IMR-90 (cell line): Measurements from ENCODE around the gene TACC3. TPM values are rescaled to one million over a fixed set of nuclear protein-coding genes. Genes with fewer than 3 reads are reported as not detected.

Experiments
- ATAC-seq: fragments of 200-7000 bp; cut with Tn5 transposase; 2 replicates; pipeline ENCODE4 v1.9.1; 2020; ENCODE audit warnings: low read depth, mild to moderate bottlenecking, moderate library complexity
- BruUV-seq: library from RNA; stranded (reverse); fragments of 400-500 nt; replicated peaks from 2 replicates; lab custom pipeline; 2021; lab: Mats Ljungman, UMichigan
- CTCF ChIA-PET: fragments of 300-600 bp; formaldehyde crosslinking; extraction: SDS; loops from one replicate; lab custom pipeline; 2021; ENCODE audit warnings: antibody characterized with exemption; lab: Yijun Ruan, JAX
- POLR2A ChIA-PET: fragments of 300-600 bp; sonication (Branson Sonifier 250); formaldehyde crosslinking; loops from one replicate; lab custom pipeline; 2022; ENCODE audit warnings: antibody characterized with exemption; ENCODE audit not compliant: unreplicated experiment; lab: Charles Lee
- DNase-seq: peaks from one replicate; pipeline ENCODE4 v3.0.0; 2013
- H2AFZ ChIP-seq: replicated peaks from 2 replicates; pipeline ENCODE3; 2013; ENCODE audit warnings: low read length, mild to moderate bottlenecking; ENCODE audit not compliant: poor library complexity
- H2AK5ac ChIP-seq: 2 replicates; pipeline ENCODE4 v1.6.1; 2013; ENCODE audit warnings: low read depth, low read length, inconsistent platforms
- H2AK9ac ChIP-seq: replicated peaks from 2 replicates; pipeline ENCODE3; 2013; ENCODE audit warnings: mild to moderate bottlenecking, low read depth, low read length, moderate library complexity; ENCODE audit not compliant: poor library complexity
- H2BK120ac ChIP-seq: 2 replicates; pipeline ENCODE4 v1.6.1; 2013; ENCODE audit warnings: low read depth, low read length, inconsistent platforms
- H2BK15ac ChIP-seq: 3 replicates; pipeline ENCODE4 v1.6.1; 2013; ENCODE audit warnings: low read depth, low read length, inconsistent platforms
- H2BK20ac ChIP-seq: 2 replicates; pipeline ENCODE4 v1.6.1; 2013; ENCODE audit warnings: low read depth, mild to moderate bottlenecking, inconsistent platforms, low read length, moderate library complexity
- H2BK5ac ChIP-seq: 2 replicates; pipeline ENCODE4 v1.6.1; 2013; ENCODE audit warnings: mild to moderate bottlenecking, low read depth, low read length, inconsistent platforms; ENCODE audit not compliant: poor library complexity, severe bottlenecking
- H3K14ac ChIP-seq: replicated peaks from 2 replicates; pipeline ENCODE4 v1.6.1; 2013; ENCODE audit warnings: low read depth, low read length, inconsistent platforms
- H3K18ac ChIP-seq: 2 replicates; pipeline ENCODE4 v1.6.1; 2013; ENCODE audit warnings: low read depth, low read length, control low read depth
- H3K23ac ChIP-seq: 2 replicates; pipeline ENCODE4 v1.6.1; 2013; ENCODE audit warnings: low read depth, low read length, inconsistent platforms
- H3K27ac ChIP-seq: 2 replicates; pipeline ENCODE4 v1.5.1; 2013; ENCODE audit warnings: mild to moderate bottlenecking, control low read depth, low read length; ENCODE audit not compliant: insufficient read depth
- H3K27me3 ChIP-seq: 2 replicates; pipeline ENCODE4 v1.6.1; 2013; ENCODE audit warnings: low read length; ENCODE audit not compliant: control insufficient read depth, insufficient read depth
- H3K36me3 ChIP-seq: 2 replicates; pipeline ENCODE4 v1.6.1; 2013; ENCODE audit warnings: low read length, mixed read lengths; ENCODE audit not compliant: control insufficient read depth, insufficient read depth
- H3K4ac ChIP-seq: 2 replicates; pipeline ENCODE4 v1.6.1; 2013; ENCODE audit warnings: low read depth, low read length, inconsistent platforms
- H3K4me1 ChIP-seq: 2 replicates; pipeline ENCODE4 v1.6.1; 2013; ENCODE audit warnings: low read length, mixed read lengths; ENCODE audit not compliant: control insufficient read depth, insufficient read depth
- H3K4me2 ChIP-seq: 2 replicates; pipeline ENCODE4 v1.6.1; 2013; ENCODE audit warnings: low read depth, mild to moderate bottlenecking, control low read depth, low read length, moderate library complexity
- H3K4me3 ChIP-seq: 2 replicates; pipeline ENCODE4 v1.5.1; 2013; ENCODE audit warnings: low read depth, mild to moderate bottlenecking, control low read depth, low read length, moderate library complexity; ENCODE audit not compliant: insufficient read depth
- H3K56ac ChIP-seq: 2 replicates; pipeline ENCODE4 v1.6.1; 2013; ENCODE audit warnings: low read length, inconsistent platforms; ENCODE audit not compliant: insufficient read depth; ENCODE audit errors: extremely low read depth
- H3K79me1 ChIP-seq, 2 experiments: 2 replicates each; pipeline ENCODE4 v1.6.1; 2013; ENCODE audit warnings: low read length in 2 of 2, inconsistent platforms in 1 of 2, low read depth in 1 of 2
- H3K9ac ChIP-seq: 2 replicates; pipeline ENCODE4 v1.6.1; 2013; ENCODE audit warnings: low read depth, low read length, control low read depth
- H3K9me1 ChIP-seq: 2 replicates; pipeline ENCODE4 v1.6.1; 2013; ENCODE audit warnings: low read length, inconsistent platforms; ENCODE audit not compliant: insufficient read depth
- H3K9me3 ChIP-seq: 2 replicates; pipeline ENCODE4 v1.6.1; 2013; ENCODE audit warnings: low read length; ENCODE audit not compliant: control insufficient read depth, insufficient read depth
- H4K20me1 ChIP-seq: 2 replicates; pipeline ENCODE4 v1.6.1; 2013; ENCODE audit warnings: low read length, inconsistent platforms; ENCODE audit not compliant: insufficient read depth
- H4K5ac ChIP-seq: 2 replicates; pipeline ENCODE4 v1.6.1; 2013; ENCODE audit warnings: mild to moderate bottlenecking, low read depth, low read length, control low read depth
- H4K8ac ChIP-seq, 2 experiments: 2 replicates each; pipeline ENCODE4 v1.6.1; 2013; ENCODE audit warnings: low read depth in 2 of 2, low read length in 2 of 2, control low read depth in 1 of 2, inconsistent platforms in 1 of 2
- H4K91ac ChIP-seq: 2 replicates; pipeline ENCODE4 v1.6.1; 2013; ENCODE audit warnings: low read depth, low read length, inconsistent platforms; ENCODE audit not compliant: insufficient read depth
- BHLHE40 ChIP-seq: fragments of 150-350 bp; IDR thresholded peaks from 2 replicates; pipeline ENCODE4 v1.6.1; 2016; ENCODE audit warnings: mild to moderate bottlenecking, low read depth, low read length
- CEBPB ChIP-seq: IDR thresholded peaks from 2 replicates; pipeline ENCODE4 v1.6.1; 2012; ENCODE audit warnings: low read depth, low read length, improper control_type of control experiment
- CHD1 ChIP-seq: IDR thresholded peaks from 2 replicates; pipeline ENCODE4 v1.6.1; 2012; ENCODE audit warnings: low read depth, low read length, improper control_type of control experiment
- CTCF ChIP-seq: conservative IDR thresholded peaks from 2 replicates; pipeline ENCODE4 v1.5.1; 2012; ENCODE audit warnings: mild to moderate bottlenecking, low read depth, low read length, improper control_type of control experiment
- FOS ChIP-seq: fragments of 150-350 bp; IDR thresholded peaks from 2 replicates; pipeline ENCODE4 v1.6.1; 2016; ENCODE audit warnings: low read depth, low read length
- MAFK ChIP-seq: IDR thresholded peaks from 2 replicates; pipeline ENCODE4 v1.6.1; 2012; ENCODE audit warnings: low read depth, low read length, improper control_type of control experiment
- MAZ ChIP-seq: IDR thresholded peaks from 2 replicates; pipeline ENCODE4 v1.6.1; 2012; ENCODE audit warnings: low read depth, mild to moderate bottlenecking, low read length, improper control_type of control experiment, moderate library complexity, borderline replicate concordance
- MXI1 ChIP-seq: IDR thresholded peaks from 2 replicates; pipeline ENCODE4 v1.6.1; 2012; ENCODE audit warnings: low read depth, mild to moderate bottlenecking, low read length, moderate library complexity, borderline replicate concordance
- NFE2L2 ChIP-seq: fragments of 150-350 bp; IDR thresholded peaks from 2 replicates; pipeline ENCODE4 v1.6.1; 2016; ENCODE audit warnings: low read depth, mild to moderate bottlenecking, low read length
- POLR2A ChIP-seq: IDR thresholded peaks from 2 replicates; pipeline ENCODE4 v1.6.1; 2012; ENCODE audit warnings: mild to moderate bottlenecking, low read depth, low read length
- RAD21 ChIP-seq: IDR thresholded peaks from 2 replicates; pipeline ENCODE4 v1.6.1; 2012; ENCODE audit warnings: low read length, improper control_type of control experiment
- RCOR1 ChIP-seq: IDR thresholded peaks from 2 replicates; pipeline ENCODE4 v1.6.1; 2012; ENCODE audit warnings: mild to moderate bottlenecking, low read length, improper control_type of control experiment; ENCODE audit not compliant: insufficient replicate concordance
- RFX5 ChIP-seq: IDR thresholded peaks from 2 replicates; pipeline ENCODE4 v1.8.0; 2012; ENCODE audit warnings: low read depth, mild to moderate bottlenecking, low read length, moderate library complexity
- SMC3 ChIP-seq: fragments of 150-350 bp; IDR thresholded peaks from 2 replicates; pipeline ENCODE4 v1.6.1; 2016; ENCODE audit warnings: low read depth, mild to moderate bottlenecking, antibody characterized with exemption, low read length, moderate library complexity
- USF2 ChIP-seq: fragments of 150-350 bp; IDR thresholded peaks from 2 replicates; pipeline ENCODE4 v1.6.1; 2017; ENCODE audit warnings: mild to moderate bottlenecking, antibody characterized with exemption, low read length, low read depth
- WGBS, 2 experiments: methylation state at CpG; one replicate each; pipeline versions ENCODE4 v1.1.5 to v1.1.7; 2013; ENCODE audit warnings: missing lambda C conversion rate in 2 of 2; ENCODE audit not compliant: insufficient read length in 1 of 2; ENCODE audit errors: extremely low coverage in 2 of 2; 5-methylcytosine and 5-hydroxymethylcytosine counted together
- dilution Hi-C: fragments of 300-500 bp; cut with HindIII; formaldehyde crosslinking; loops from one replicate; pipeline ENCODE4 v1.14.3; 2018; ENCODE audit warnings: low sequenced_read_pairs; ENCODE audit not compliant: unreplicated experiment
- in situ Hi-C: fragments of 300-500 bp; cut with MboI; formaldehyde crosslinking; loops from 3 replicates; pipeline ENCODE4 v1.14.3; 2019; ENCODE audit warnings: low sequenced_read_pairs, inconsistent platforms, mixed read lengths
- intact Hi-C: fragments of 100-400 bp; cut with micrococcal nuclease; formaldehyde crosslinking; loops from 2 replicates; pipeline ENCODE4 v1.10.0; 2022
- polyA plus RNA-seq, 3 experiments: library from polyadenylated mRNA; depleted of rRNA; stranded (reverse); fragments of >200 nt; gene quantifications; 2 replicates each; pipeline ENCODE4 v1.2.3, GENCODE V29; 2012; ENCODE audit warnings: low replicate concordance in 1 of 3
- total RNA-seq: library from RNA; depleted of rRNA; stranded (reverse); fragments of >200 nt; gene quantifications from 2 replicates; pipeline ENCODE4 v1.2.3, GENCODE V29; 2012
- TF ChIP-seq, protein P1 (sequence below): fragments of 150-350 bp; IDR thresholded peaks from 2 replicates; pipeline ENCODE4 v1.6.1; 2016; ENCODE audit warnings: low read depth, mild to moderate bottlenecking, low read length, moderate library complexity, borderline replicate concordance

Gene TACC3
- total and polyA plus RNA-seq, 2 of the 4 experiments (the other 2 are of a cell fraction) = 15.1 to 49.7 TPM

DNA sequence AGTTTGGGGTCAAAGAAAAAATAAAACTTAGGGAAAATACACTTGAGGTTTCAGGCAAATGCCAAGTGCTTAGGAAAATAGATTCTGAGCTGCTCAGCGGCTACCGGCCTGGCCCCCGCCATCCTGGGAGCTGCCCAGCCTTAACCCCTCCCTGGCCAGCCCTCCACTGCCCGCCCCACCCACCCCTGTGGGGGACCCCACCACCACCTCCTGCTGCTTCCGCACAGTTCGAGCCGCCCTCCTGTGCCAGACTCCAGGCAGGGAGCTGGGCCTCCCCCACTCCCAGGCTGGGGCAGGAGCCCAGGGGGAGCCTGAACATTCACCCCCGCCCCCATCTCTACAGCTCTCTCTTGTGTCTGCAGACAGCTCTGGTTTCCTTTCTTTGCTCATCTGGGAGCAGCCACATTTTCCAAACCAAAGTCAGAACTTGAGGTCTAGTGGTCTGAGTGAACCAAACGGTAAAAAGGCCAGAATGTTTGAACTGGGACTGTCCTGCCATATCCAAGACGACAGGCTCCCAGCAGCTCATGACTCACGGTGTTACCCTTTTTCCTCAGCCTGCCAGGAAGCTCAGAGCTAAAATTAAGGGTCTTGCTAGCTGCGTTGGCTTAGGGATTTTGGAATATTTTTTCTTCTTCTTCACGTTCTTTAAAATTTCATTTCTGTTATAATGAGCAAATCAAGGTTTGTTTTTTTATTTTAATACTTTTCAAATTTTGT is 67.1 kb downstream of the TACC3 start:
- Histone ChIP-seq H2BK20ac (no peak overlapping the region), H4K91ac (no peak overlapping the region), H3K18ac (no peak overlapping the region), H3K27ac (no peak overlapping the region), H4K8ac (no peak overlapping the region), H2AK9ac (no peak overlapping the region), H3K9me3 (no peaks in the 10 kb centered on the region), H3K9ac (no peak overlapping the region), H4K5ac (no peak overlapping the region), H4K20me1 (no peaks in the 10 kb centered on the region; the same call in 1 of the 2 replicates), H3K14ac (no peak overlapping the region), H3K9me1 (no peaks in the 10 kb centered on the region), H2BK120ac (no peak overlapping the region), H3K56ac (no peak overlapping the region), H2AFZ (peak overlapping the region; percentile 11), H3K27me3 (peaks cover 34% of the 10 kb centered on the region; the same call in 1 of the 2 replicates), H3K79me1 (no peaks in the 10 kb centered on the region), H3K4me1 (no peaks in the 10 kb centered on the region; the same call in 1 of the 2 replicates), H3K4ac (no peak overlapping the region), H2AK5ac (no peak overlapping the region), H3K4me2 (no peak overlapping the region), H3K23ac (no peak overlapping the region), H3K4me3 (no peak overlapping the region), H2BK5ac (no peak overlapping the region), H2BK15ac (no peak overlapping the region), H3K36me3 (no peaks in the 10 kb centered on the region)
- no peak for DNase-seq
- TF ChIP-seq RCOR1 = no peak
- TF ChIP-seq FOS = no peak
- no peak for TF ChIP-seq USF2
- no peak for TF ChIP-seq MXI1
- TF ChIP-seq NFE2L2 = no peak
- no peak for TF ChIP-seq CEBPB
- TF ChIP-seq, protein P1, sequence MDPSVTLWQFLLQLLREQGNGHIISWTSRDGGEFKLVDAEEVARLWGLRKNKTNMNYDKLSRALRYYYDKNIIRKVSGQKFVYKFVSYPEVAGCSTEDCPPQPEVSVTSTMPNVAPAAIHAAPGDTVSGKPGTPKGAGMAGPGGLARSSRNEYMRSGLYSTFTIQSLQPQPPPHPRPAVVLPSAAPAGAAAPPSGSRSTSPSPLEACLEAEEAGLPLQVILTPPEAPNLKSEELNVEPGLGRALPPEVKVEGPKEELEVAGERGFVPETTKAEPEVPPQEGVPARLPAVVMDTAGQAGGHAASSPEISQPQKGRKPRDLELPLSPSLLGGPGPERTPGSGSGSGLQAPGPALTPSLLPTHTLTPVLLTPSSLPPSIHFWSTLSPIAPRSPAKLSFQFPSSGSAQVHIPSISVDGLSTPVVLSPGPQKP = no peak
- no peak for TF ChIP-seq RFX5
- TF ChIP-seq CHD1 = no peak
- no peak for TF ChIP-seq RAD21
- TF ChIP-seq CTCF = no peak
- no peak for TF ChIP-seq MAFK
- no peak for TF ChIP-seq SMC3
- TF ChIP-seq BHLHE40 = no peak
- TF ChIP-seq POLR2A = no peak
- no peak for TF ChIP-seq MAZ
- dilution Hi-C loops = no loop called here
- POLR2A ChIA-PET = no interaction called here
- no TSS peak for BruUV-seq
- CTCF ChIA-PET = no interaction called here
- intact Hi-C loops = no loop called here
- no peak for ATAC-seq
- in situ Hi-C loops = no loop called here
- WGBS, 2 experiments = no CpG with 5 or more reads among the region's 13 CpGs
